Rectal smooth muscle tissue (tissue), 1 donor: ENCODE measurements around the gene IGHMBP2.
"Not testable (repeated sequence)": the region's sequence is repeated elsewhere in the genome, so short reads cannot be mapped to it uniquely, and the experiment has no call there.

Experiments used
- H3K27ac ChIP-seq: one replicate; pipeline ENCODE4 v1.7.0; 2013; ENCODE audit warnings: low read depth, low read length, inconsistent platforms
- H3K27me3 ChIP-seq: one replicate; pipeline ENCODE4 v1.7.0; 2013; ENCODE audit warnings: low read length; ENCODE audit not compliant: control insufficient read depth, insufficient read depth
- H3K36me3 ChIP-seq: one replicate; pipeline ENCODE4 v1.7.0; 2013; ENCODE audit warnings: low read length; ENCODE audit not compliant: control insufficient read depth, insufficient read depth
- H3K4me1 ChIP-seq: one replicate; pipeline ENCODE4 v1.7.0; 2013; ENCODE audit warnings: low read length; ENCODE audit not compliant: control insufficient read depth, insufficient read depth
- H3K4me3 ChIP-seq: one replicate; pipeline ENCODE4 v1.7.0; 2013; ENCODE audit warnings: low read length
- H3K9ac ChIP-seq: one replicate; pipeline ENCODE4 v1.7.0; 2013; ENCODE audit warnings: low read length

IGHMBP2 gene

DNA sequence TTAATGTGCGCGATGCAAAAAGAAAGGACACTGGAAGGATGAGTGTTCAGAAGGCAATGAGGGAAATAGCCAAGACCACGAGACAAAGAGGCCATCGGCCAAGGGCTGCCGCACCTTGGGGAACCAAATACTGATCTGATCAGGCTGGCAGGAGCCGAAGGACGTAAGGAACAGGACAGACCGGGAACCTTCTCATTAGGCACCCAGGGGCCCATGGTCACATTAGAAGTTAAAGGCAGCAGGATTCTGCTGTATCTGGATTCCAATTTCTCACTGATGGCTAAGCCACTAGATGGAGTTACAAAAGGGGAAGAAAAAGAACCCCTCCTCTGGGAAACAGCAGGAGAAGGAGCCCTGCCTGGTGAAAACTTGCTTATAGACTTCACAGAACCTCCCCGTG lies 33.2 kb upstream of the IGHMBP2 start:
- Histone ChIP-seq H3K36me3 (no peaks in the 10 kb centered on the region), H3K27me3 (no peaks in the 10 kb centered on the region), H3K4me1 (no peaks in the 10 kb centered on the region), H3K4me3 (peak overlapping the region; percentile 45), H3K9ac (no peak overlapping the region), H3K27ac (no peak overlapping the region)

- Histone ChIP-seq H3K27ac (no peak overlapping the region), H3K9ac (no peak overlapping the region), H3K4me1 (no peaks in the 10 kb centered on the region), H3K36me3 (no peaks in the 10 kb centered on the region), H3K4me3 (no peak overlapping the region), H3K27me3 (no peaks in the 10 kb centered on the region)
Measured at GRCh38 chr11:68872216-68873003, 31.3 kb upstream of the IGHMBP2 start.

DNA sequence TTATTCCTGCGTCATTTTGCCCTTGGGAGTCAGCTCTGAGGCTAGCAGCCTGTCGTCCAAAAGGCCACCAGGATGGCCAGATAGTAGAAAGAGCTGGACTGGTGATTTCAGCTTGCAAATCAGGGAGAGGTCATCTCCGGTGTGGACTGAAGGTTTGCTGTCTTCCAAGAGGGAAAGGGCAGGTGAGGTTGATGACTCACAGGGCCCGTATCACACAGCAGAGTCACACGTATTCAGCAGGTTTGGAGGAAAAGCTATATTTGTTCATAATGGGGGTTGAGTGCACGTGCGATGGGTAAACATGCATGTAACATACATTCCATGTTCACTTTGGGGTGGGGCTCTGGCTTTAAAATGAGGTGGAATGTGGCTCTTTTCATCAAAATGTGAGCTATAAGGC lies 25.7 kb upstream of the IGHMBP2 start:
- H3K27me3 ChIP-seq, result no peaks in the 10 kb centered on the region
- no peak overlapping the region for H3K9ac ChIP-seq
- no peak overlapping the region for H3K4me3 ChIP-seq
- no peak overlapping the region for H3K27ac ChIP-seq
- H3K36me3 ChIP-seq, result no peaks in the 10 kb centered on the region
- H3K4me1 ChIP-seq, result no peaks in the 10 kb centered on the region

DNA sequence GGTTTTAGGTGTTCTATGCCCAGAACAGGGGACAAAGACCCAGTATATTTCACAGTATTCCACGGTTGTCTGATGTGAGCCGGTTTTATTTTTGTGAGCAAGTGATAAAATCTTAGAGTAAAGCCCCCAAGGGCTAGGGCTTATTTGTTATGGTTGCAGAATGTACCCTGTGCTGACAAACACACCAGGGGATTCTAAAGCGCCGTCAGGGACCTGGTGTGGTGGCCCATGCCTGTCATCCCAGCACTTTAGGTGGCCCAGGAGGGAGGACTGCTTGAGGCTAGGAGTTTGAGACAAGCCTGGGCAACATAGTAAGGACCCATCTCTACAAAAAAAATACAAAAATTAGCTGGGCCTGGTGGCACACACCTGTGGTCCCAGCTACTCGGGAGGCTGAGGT lies 22.8 kb upstream of the IGHMBP2 start:
- Histone ChIP-seq H3K27ac (no peak overlapping the region), H3K4me1 (no peaks in the 10 kb centered on the region), H3K9ac (no peak overlapping the region), H3K27me3 (no peaks in the 10 kb centered on the region), H3K4me3 (no peak overlapping the region), H3K36me3 (no peaks in the 10 kb centered on the region)

DNA sequence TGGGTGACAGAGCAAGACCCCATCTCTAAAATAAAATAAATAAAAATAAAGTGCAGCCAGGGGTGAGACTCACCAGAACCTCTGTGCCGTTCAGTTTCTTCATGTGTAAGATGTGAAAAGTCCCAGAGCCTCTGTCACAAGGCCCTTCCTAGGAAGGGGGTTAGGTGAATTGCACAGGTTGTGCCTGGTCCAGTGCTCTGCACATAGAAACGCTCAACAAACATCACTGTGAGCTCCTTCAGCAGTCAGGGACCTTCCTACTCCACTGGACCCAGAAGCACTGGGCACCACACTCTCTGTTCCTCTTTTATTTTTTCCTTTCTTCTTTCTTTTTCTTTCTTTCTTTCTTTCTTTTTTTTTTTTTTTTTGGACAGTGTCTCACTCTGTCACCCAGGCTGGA lies 22.4 kb upstream of the IGHMBP2 start:
- H3K27ac ChIP-seq, result no peak overlapping the region
- H3K4me3 ChIP-seq, result no peak overlapping the region
- H3K9ac ChIP-seq, result no peak overlapping the region
- no peaks in the 10 kb centered on the region for H3K27me3 ChIP-seq
- H3K36me3 ChIP-seq, result no peaks in the 10 kb centered on the region
- no peaks in the 10 kb centered on the region for H3K4me1 ChIP-seq

DNA sequence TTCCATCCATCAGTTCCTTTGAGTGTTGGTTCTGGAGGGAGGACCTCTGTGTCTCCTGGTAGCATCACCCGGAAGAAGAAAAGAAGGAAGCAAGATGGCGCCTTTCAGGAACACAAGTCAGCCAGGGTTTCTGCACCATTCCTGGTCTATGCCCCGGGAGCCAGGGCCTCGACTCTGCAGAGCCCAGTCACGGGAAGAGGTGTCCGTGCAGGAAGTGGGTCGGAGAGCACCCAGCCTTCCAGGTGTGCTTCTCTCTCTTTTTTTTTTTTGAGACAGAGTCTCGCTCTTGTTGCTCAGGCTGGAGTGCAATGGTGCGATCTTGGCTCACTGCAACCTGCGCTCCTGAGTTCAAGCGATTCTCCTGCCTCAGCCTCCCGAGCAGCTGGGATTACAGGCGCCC lies 21.3 kb upstream of the IGHMBP2 start:
- H3K27ac ChIP-seq, result no peak overlapping the region
- no peaks in the 10 kb centered on the region for H3K4me1 ChIP-seq
- no peak overlapping the region for H3K4me3 ChIP-seq
- H3K9ac ChIP-seq, result no peak overlapping the region
- no peaks in the 10 kb centered on the region for H3K27me3 ChIP-seq
- H3K36me3 ChIP-seq, result no peaks in the 10 kb centered on the region

- not testable (repeated sequence) for H3K27me3 ChIP-seq, H3K4me1 ChIP-seq, H3K9ac ChIP-seq, H3K4me3 ChIP-seq, H3K27ac ChIP-seq, H3K36me3 ChIP-seq
Measured at GRCh38 chr11:68884827-68885226, 18.9 kb upstream of the IGHMBP2 start.

GRCh38 chr11:68889948-68890446 lies 13.7 kb upstream of the IGHMBP2 start:
- no peak overlapping the region for H3K4me3 ChIP-seq
- peaks cover 3% of the 10 kb centered on the region for H3K4me1 ChIP-seq
- peaks cover 20% of the 10 kb centered on the region for H3K36me3 ChIP-seq
- no peaks in the 10 kb centered on the region for H3K27me3 ChIP-seq
- H3K27ac ChIP-seq, result peak overlapping the region; percentile 30
- no peak overlapping the region for H3K9ac ChIP-seq

DNA sequence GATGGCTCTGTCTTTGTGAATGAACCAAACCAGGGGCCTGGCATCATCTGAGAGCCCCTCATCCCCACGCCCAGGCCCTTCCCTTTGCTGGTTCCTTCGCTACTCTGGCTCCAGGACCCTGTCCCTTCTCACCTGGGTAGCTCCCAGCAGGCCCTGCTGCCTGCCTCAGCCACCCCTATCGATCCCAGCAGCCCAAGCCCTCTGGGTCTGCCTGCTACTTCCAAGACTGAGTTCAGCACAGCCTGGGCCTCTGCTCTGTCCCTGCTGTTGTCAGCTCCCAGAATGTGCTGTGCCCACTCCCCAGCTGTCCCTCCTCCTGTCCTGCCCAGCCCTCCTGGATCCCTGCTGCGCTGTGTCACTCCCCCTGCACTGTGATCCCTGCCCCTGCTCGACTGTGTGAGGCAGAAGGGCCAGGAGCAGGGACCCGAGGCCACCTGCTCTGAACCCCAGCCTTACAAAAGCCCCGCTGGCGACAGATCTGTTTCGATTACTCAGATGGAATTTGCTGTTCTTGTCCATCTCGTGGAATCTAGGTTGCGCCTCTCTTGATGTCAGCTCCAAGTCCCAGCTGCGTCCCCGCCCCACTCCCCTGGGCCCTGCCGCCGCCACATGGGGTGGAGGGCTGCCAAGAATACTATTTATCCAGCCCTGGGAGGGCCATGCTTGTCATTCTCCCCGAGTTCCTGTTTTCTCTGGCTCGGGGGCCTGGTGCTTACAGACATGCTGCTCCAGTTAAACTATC lies 13.0 kb upstream of the IGHMBP2 start:
- H3K4me1 ChIP-seq, result peaks cover 3% of the 10 kb centered on the region
- peaks cover 22% of the 10 kb centered on the region for H3K36me3 ChIP-seq
- H3K27me3 ChIP-seq, result no peaks in the 10 kb centered on the region
- H3K4me3 ChIP-seq, result no peak overlapping the region
- peak overlapping the region; percentile 51 for H3K27ac ChIP-seq
- no peak overlapping the region for H3K9ac ChIP-seq

GRCh38 chr11:68891351-68891948 lies 12.2 kb upstream of the IGHMBP2 start:
- H3K4me3 ChIP-seq, result no peak overlapping the region
- peaks cover 30% of the 10 kb centered on the region for H3K36me3 ChIP-seq
- H3K27me3 ChIP-seq, result no peaks in the 10 kb centered on the region
- no peak overlapping the region for H3K9ac ChIP-seq
- H3K27ac ChIP-seq, result no peak overlapping the region
- H3K4me1 ChIP-seq, result peaks cover 3% of the 10 kb centered on the region

DNA sequence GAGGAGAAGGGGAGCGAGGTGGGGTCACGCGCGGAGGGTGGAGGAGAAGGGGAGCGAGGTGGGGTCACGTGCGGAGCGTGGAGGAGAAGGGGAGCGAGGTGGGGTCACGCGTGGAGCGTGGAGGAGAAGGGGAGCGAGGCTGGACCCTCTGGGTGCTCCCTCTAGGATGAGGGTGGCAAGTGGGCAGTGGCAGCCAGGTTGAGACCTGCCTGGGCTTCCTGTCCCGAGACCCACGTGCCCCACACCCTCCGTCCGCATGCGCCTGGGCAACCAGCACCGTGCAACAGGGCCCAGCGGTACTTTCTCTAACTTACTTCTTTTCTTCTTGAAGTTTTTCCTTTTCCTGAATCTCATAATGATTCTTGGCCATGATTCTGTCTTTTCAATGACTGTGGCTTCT lies 11.1 kb upstream of the IGHMBP2 start:
- H3K27me3 ChIP-seq, result no peaks in the 10 kb centered on the region
- peaks cover 3% of the 10 kb centered on the region for H3K4me1 ChIP-seq
- H3K27ac ChIP-seq, result no peak overlapping the region
- H3K9ac ChIP-seq, result no peak overlapping the region
- H3K36me3 ChIP-seq, result peaks cover 41% of the 10 kb centered on the region
- no peak overlapping the region for H3K4me3 ChIP-seq

GRCh38 chr11:68893282-68893681 lies 10.4 kb upstream of the IGHMBP2 start:
- no peak overlapping the region for H3K9ac ChIP-seq
- peaks cover 3% of the 10 kb centered on the region for H3K4me1 ChIP-seq
- H3K4me3 ChIP-seq, result no peak overlapping the region
- no peaks in the 10 kb centered on the region for H3K27me3 ChIP-seq
- no peak overlapping the region for H3K27ac ChIP-seq
- H3K36me3 ChIP-seq, result peaks cover 41% of the 10 kb centered on the region
